PC-3 (cell line): ENCODE measurements around the gene SETBP1. TPM values are rescaled to one million over a fixed set of nuclear protein-coding genes. Genes with fewer than 3 reads are reported as not detected.

ENCODE experiments used
- ATAC-seq: fragments of 200-7000 bp; cut with Tn5 transposase; 2 replicates; pipeline ENCODE4 v1.9.1; 2020; ENCODE audit warnings: mild to moderate bottlenecking, moderate library complexity
- BruUV-seq: library from RNA; stranded (reverse); fragments of 400-500 nt; replicated peaks from 2 replicates; lab custom pipeline; 2021; lab: Mats Ljungman, UMichigan
- CTCF ChIA-PET: fragments of 300-600 bp; sonication (Branson Sonifier 250); formaldehyde crosslinking; loops from one replicate; lab custom pipeline; 2022; ENCODE audit warnings: antibody characterized with exemption; lab: Charles Lee
- POLR2A ChIA-PET: fragments of 300-600 bp; sonication (Branson Sonifier 250); formaldehyde crosslinking; loops from one replicate; lab custom pipeline; 2022; ENCODE audit warnings: antibody characterized with exemption; ENCODE audit not compliant: unreplicated experiment; lab: Charles Lee
- DNase-seq: peaks from one replicate; pipeline ENCODE4 v3.0.0-alpha.2; 2015
- H2AFZ ChIP-seq: fragments of 300-600 bp; sonication (generic); 2 replicates; pipeline ENCODE4 v1.6.0; 2016; ENCODE audit warnings: antibody characterized with exemption, low read length
- H3F3A ChIP-seq: fragments of 300-600 bp; sonication (generic); one replicate; pipeline ENCODE4 v1.6.0; 2017; ENCODE audit warnings: antibody characterized with exemption, low read length, control low read depth, mild to moderate bottlenecking; ENCODE audit not compliant: unreplicated experiment
- H3K27ac ChIP-seq: fragments of 300-600 bp; sonication (generic); 2 replicates; pipeline ENCODE4 v1.5.1; 2016; ENCODE audit warnings: mild to moderate bottlenecking, low read length
- H3K27me3 ChIP-seq: fragments of 300-600 bp; sonication (generic); 2 replicates; pipeline ENCODE4 v1.6.1; 2016; ENCODE audit warnings: low read length, mixed read lengths
- H3K36me3 ChIP-seq: fragments of 300-600 bp; sonication (generic); 2 replicates; pipeline ENCODE4 v1.6.1; 2016; ENCODE audit warnings: low read depth, mixed run types, low read length, mixed read lengths
- H3K4me1 ChIP-seq: fragments of 300-600 bp; sonication (generic); 2 replicates; pipeline ENCODE4 v1.5.1; 2016; ENCODE audit warnings: low read length; ENCODE audit not compliant: insufficient read depth
- H3K4me2 ChIP-seq: fragments of 300-600 bp; sonication (generic); 2 replicates; pipeline ENCODE4 v1.6.0; 2016; ENCODE audit warnings: low read length
- H3K4me3 ChIP-seq: fragments of 300-600 bp; sonication (generic); 2 replicates; pipeline ENCODE4 v1.5.1; 2016; ENCODE audit warnings: mild to moderate bottlenecking, low read length, mixed read lengths
- H3K79me2 ChIP-seq: fragments of 300-600 bp; sonication (generic); 2 replicates; pipeline ENCODE4 v1.6.1; 2017; ENCODE audit warnings: low read length, mixed read lengths
- H3K9ac ChIP-seq: fragments of 300-600 bp; sonication (generic); 2 replicates; pipeline ENCODE4 v1.6.0; 2016; ENCODE audit warnings: mild to moderate bottlenecking, low read length
- H3K9me2 ChIP-seq: fragments of 300-600 bp; sonication (generic); replicated peaks from 2 replicates; pipeline ENCODE4 v1.6.1; 2016; ENCODE audit warnings: mixed run types, low read length, mixed read lengths
- H3K9me3 ChIP-seq: fragments of 300-600 bp; sonication (generic); 2 replicates; pipeline ENCODE4 v1.6.1; 2016; ENCODE audit warnings: low read length, mixed read lengths
- H4K20me1 ChIP-seq: fragments of 300-600 bp; sonication (generic); 2 replicates; pipeline ENCODE4 v1.6.1; 2016; ENCODE audit warnings: low read length, mixed read lengths
- EZH2 ChIP-seq: fragments of 300-600 bp; sonication (generic); IDR thresholded peaks from one replicate; pipeline ENCODE4 v1.6.1; 2017; ENCODE audit warnings: antibody characterized with exemption, mild to moderate bottlenecking, low read length; ENCODE audit not compliant: unreplicated experiment
- EZH2phosphoT487 ChIP-seq: fragments of 300-600 bp; sonication (generic); IDR thresholded peaks from 2 replicates; pipeline ENCODE4 v1.6.1; 2018; ENCODE audit warnings: mild to moderate bottlenecking, antibody characterized with exemption, low read length, borderline replicate concordance
- intact Hi-C: fragments of 100-400 bp; cut with micrococcal nuclease; formaldehyde crosslinking; loops from 2 replicates; pipeline ENCODE4 v1.9.0; 2023
- total RNA-seq: library from RNA; depleted of rRNA; stranded (reverse); fragments of >200 nt; gene quantifications from 2 replicates; pipeline ENCODE4 v1.2.3, GENCODE V29; 2014
- TF ChIP-seq, protein P1 (sequence below): fragments of 300-600 bp; sonication (generic); conservative IDR thresholded peaks from 2 replicates; pipeline ENCODE4 v1.5.1; 2017; ENCODE audit warnings: antibody characterized with exemption, low read depth, mild to moderate bottlenecking, low read length

The SETBP1 gene
- total RNA-seq, 1 experiment from 2014 or later, result 2.3 TPM

DNA sequence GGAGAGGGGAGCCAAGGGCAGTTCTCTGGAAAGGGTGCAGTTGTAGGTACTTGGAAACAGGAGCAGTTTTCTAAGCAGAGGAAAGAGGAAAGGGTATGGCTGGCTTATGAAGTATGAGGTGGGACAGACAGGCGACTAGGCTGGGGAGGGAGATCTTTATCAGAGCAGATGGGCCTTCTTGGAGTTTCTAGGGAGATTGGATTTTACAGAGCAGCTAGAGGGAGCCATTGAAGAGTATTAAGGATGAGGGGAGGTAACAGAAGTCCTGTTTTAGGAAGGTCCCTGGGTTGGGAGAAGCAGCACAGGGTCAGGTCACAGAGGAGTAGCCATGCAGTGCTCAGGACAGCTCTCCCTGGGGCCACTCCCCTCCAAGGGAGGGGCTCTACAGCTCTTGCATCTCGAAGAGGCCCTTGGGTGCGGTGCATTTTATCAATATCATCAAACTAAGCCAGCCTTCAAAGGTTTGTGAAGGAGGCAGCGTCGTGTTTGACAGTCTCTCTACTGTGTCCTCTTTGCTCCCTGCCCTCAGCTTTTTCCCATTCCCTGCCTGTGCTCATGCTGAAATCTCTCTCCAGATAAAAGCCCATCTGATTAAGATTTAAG is 154.3 kb downstream of the SETBP1 start:
- POLR2A ChIA-PET, result no interaction called here
- no peak for ATAC-seq

DNA sequence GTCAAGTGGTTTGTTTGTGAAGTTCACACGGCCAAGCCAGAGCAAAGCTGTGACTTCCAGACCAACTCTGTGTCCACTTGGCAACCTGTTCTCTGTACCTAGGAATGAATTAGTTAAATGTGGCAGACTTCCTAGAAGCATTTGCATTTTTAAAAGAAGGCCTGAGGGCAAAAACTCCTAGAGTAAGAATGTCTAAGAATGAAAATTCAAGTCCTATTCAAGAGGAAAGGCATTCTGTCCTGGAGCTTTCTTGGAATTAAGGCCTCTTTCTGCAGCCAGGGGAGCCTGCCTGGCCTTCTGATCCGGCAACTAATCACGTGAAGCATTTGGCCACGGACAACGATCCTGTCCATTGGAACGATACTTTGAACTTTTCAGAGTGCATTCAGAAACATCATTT is 155.0 kb downstream of the SETBP1 start:
- no peaks in the 10 kb centered on the region for H3F3A ChIP-seq
- H4K20me1 ChIP-seq, result no peaks in the 10 kb centered on the region
- H3K36me3 ChIP-seq, result no peaks in the 10 kb centered on the region
- ATAC-seq (no peak), DNase-seq (no peak)
- H3K4me2 ChIP-seq, result no peak overlapping the region
- H3K27me3 ChIP-seq, result no peaks in the 10 kb centered on the region
- H3K9me3 ChIP-seq, result no peaks in the 10 kb centered on the region
- no peak for TF ChIP-seq EZH2
- TF ChIP-seq, protein P1, sequence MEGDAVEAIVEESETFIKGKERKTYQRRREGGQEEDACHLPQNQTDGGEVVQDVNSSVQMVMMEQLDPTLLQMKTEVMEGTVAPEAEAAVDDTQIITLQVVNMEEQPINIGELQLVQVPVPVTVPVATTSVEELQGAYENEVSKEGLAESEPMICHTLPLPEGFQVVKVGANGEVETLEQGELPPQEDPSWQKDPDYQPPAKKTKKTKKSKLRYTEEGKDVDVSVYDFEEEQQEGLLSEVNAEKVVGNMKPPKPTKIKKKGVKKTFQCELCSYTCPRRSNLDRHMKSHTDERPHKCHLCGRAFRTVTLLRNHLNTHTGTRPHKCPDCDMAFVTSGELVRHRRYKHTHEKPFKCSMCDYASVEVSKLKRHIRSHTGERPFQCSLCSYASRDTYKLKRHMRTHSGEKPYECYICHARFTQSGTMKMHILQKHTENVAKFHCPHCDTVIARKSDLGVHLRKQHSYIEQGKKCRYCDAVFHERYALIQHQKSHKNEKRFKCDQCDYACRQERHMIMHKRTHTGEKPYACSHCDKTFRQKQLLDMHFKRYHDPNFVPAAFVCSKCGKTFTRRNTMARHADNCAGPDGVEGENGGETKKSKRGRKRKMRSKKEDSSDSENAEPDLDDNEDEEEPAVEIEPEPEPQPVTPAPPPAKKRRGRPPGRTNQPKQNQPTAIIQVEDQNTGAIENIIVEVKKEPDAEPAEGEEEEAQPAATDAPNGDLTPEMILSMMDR, result no peak
- TF ChIP-seq EZH2phosphoT487, result no peak
- ChIA-PET POLR2A (interaction anchor here (0.7 kb wide), 1 partner anchor 29 kb away, joined by 3 read pairs; no protein-coding TSS in a partner anchor), CTCF (interaction anchor here (0.6 kb wide), 1 partner anchor 13 kb away, joined by 5 read pairs; no protein-coding TSS in a partner anchor)
- H3K9ac ChIP-seq, result no peak overlapping the region
- no peaks in the 10 kb centered on the region for H3K79me2 ChIP-seq
- H3K4me3 ChIP-seq, result no peak overlapping the region
- H3K9me2 ChIP-seq, result no peaks in the 10 kb centered on the region
- H2AFZ ChIP-seq, result no peak overlapping the region
- peaks cover 19% of the 10 kb centered on the region for H3K4me1 ChIP-seq
- no peak overlapping the region for H3K27ac ChIP-seq
- no TSS peak for BruUV-seq
- intact Hi-C loops, result no loop called here

More for the DNA sequence above, 154.3 kb downstream of the SETBP1 start:
- Histone ChIP-seq H3K36me3 (no peaks in the 10 kb centered on the region), H3K27me3 (no peaks in the 10 kb centered on the region), H3K9me2 (no peaks in the 10 kb centered on the region), H3K4me2 (no peak overlapping the region), H4K20me1 (no peaks in the 10 kb centered on the region), H3F3A (no peaks in the 10 kb centered on the region), H3K9me3 (no peaks in the 10 kb centered on the region), H3K4me1 (peaks cover 23% of the 10 kb centered on the region), H3K9ac (no peak overlapping the region), H3K27ac (no peak overlapping the region), H3K4me3 (no peak overlapping the region), H3K79me2 (no peaks in the 10 kb centered on the region), H2AFZ (no peak overlapping the region)
- DNase-seq, result no peak
- no TSS peak for BruUV-seq
- intact Hi-C loops, result no loop called here
- TF ChIP-seq, protein P1, result no peak
- TF ChIP-seq EZH2phosphoT487 (no peak), EZH2 (no peak)
- CTCF ChIA-PET, result no interaction called here

DNA sequence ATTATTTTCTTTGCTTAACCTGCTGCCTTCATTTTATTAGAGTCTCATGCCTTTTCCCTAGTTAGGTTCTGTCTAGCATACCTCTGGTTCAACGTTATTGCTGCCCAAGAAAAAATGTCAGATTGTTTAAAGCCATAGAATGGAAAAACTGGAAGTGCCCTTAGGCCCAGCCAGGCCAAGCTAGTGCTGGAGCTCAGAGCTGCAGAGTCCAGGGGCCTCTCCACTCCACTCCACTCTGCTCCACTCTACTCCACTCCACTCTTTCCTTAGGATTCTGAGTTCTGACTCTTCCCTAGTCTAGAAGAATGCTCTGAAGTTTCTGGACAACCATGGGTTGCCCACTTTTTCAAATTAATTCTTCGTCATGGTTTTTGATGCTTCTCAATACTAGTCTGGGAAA is 155.6 kb downstream of the SETBP1 start:
- no peaks in the 10 kb centered on the region for H3F3A ChIP-seq
- H3K27me3 ChIP-seq, result no peaks in the 10 kb centered on the region
- POLR2A ChIA-PET, result interaction anchor here (0.7 kb wide), 1 partner anchor 30 kb away, joined by 3 read pairs; no protein-coding TSS in a partner anchor
- H3K4me3 ChIP-seq, result no peak overlapping the region
- BruUV-seq, result no TSS peak
- no peaks in the 10 kb centered on the region for H4K20me1 ChIP-seq
- H3K9me3 ChIP-seq, result no peaks in the 10 kb centered on the region
- H3K27ac ChIP-seq, result no peak overlapping the region
- H3K36me3 ChIP-seq, result no peaks in the 10 kb centered on the region
- CTCF ChIA-PET, result no interaction called here
- H3K79me2 ChIP-seq, result no peaks in the 10 kb centered on the region
- no peak overlapping the region for H2AFZ ChIP-seq
- ATAC-seq, result no peak
- peaks cover 13% of the 10 kb centered on the region for H3K4me1 ChIP-seq
- H3K4me2 ChIP-seq, result no peak overlapping the region
- TF ChIP-seq EZH2 (no peak), EZH2phosphoT487 (no peak)
- TF ChIP-seq, protein P1, result no peak
- H3K9ac ChIP-seq, result no peak overlapping the region
- no peaks in the 10 kb centered on the region for H3K9me2 ChIP-seq
- intact Hi-C loops, result no loop called here
- no peak for DNase-seq
